Neural progenitor cell (in vitro differentiated cells): ENCODE results near the gene OPCML.

ENCODE experiments used
- CTCF ChIP-seq: fragments of 200-600 bp; sonication (generic); IDR thresholded peaks from 2 replicates; pipeline ENCODE4 v1.5.1; 2017; ENCODE audit warnings: antibody characterized with exemption, mild to moderate bottlenecking
- EZH2 ChIP-seq: fragments of 200-600 bp; sonication (generic); IDR thresholded peaks from 2 replicates; pipeline ENCODE4 v1.6.1; 2017; ENCODE audit warnings: antibody characterized with exemption, mild to moderate bottlenecking, moderate library complexity
- EZH2phosphoT487 ChIP-seq: fragments of 200-600 bp; sonication (generic); IDR thresholded peaks from 2 replicates; pipeline ENCODE4 v1.6.1; 2017; ENCODE audit warnings: antibody characterized with exemption

- TF ChIP-seq EZH2 (no peak), CTCF (no peak), EZH2phosphoT487 (no peak)
Measured at GRCh38 chr11:133531458-133531857, 843 bp downstream of the OPCML start.
